ENCODE data around the gene MAP1LC3C. TPM values are rescaled to one million over a fixed set of nuclear protein-coding genes. Genes with fewer than 3 reads are reported as not detected.

The MAP1LC3C gene
- polyA plus RNA-seq, 1 donor from 2014 or later, result 0.50 TPM

DNA sequence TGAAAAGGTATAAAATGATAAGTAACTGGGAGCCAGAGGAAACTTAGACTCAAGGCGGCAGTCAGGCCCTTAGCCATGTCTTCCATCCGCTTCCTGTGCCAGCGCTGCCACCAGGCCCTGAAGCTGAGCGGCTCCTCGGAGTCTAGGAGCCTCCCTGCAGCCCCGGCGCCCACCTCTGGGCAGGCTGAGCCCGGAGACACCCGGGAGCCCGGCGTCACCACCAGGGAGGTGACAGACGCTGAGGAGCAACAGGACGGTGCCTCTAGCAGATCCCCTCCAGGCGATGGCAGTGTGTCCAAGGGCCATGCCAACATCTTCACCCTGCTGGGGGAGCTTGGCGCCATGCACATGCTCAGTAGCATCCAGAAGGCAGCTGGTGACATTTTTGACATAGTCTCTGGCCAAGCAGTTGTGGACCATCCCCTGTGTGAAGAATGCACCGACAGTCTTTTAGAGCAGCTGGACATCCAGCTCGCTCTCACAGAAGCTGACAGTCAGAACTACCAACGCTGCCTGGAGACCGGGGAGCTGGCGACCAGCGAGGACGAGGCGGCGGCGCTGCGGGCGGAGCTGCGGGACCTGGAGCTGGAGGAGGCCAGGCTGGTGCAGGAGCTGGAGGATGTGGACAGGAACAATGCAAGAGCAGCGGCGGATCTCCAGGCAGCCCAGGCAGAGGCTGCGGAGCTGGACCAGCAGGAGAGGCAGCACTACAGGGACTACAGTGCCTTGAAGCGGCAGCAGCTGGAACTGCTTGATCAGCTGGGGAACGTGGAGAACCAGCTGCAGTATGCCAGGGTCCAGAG is 41.0 kb downstream of the MAP1LC3C start, which contains the start of gene BECN2:
Gene BECN2 (plus strand): TSS at position 76 of the 803 bp plus-strand sequence. CDS start 0 bp downstream, at position 76.
- Histone ChIP-seq H3K27me3 (ENCODE audit: insufficient read depth, low read depth, low read length) (no peaks in the 10 kb centered on the region), H3K27ac (ENCODE audit: low read length) (no peak within 1 kb of the TSS), H3F3A (ENCODE audit: insufficient read depth, low read length, poor library complexity, severe bottlenecking) (no peaks in the 10 kb centered on the region), H3K36me3 (ENCODE audit: insufficient read depth, low read length) (no peaks in the 10 kb centered on the region), H3K9me3 (ENCODE audit: low read length) (no peaks in the 10 kb centered on the region), H3K79me2 (replicated peaks; ENCODE audit: insufficient read depth, low read length) (no peaks in the 10 kb centered on the region), H3K9ac (ENCODE audit: low read length) (no peak within 1 kb of the TSS), H3K9me2 (ENCODE audit: insufficient read depth, low read length) (no peaks in the 10 kb centered on the region), H2AFZ (ENCODE audit: low read depth, low read length) (no peak within 1 kb of the TSS), H3K4me2 (ENCODE audit: low read length) (no peak within 1 kb of the TSS), H3K4me3 (ENCODE audit: low read length) (no peak within 1 kb of the TSS), H4K20me1 (ENCODE audit: insufficient read depth) (no peaks in the 10 kb centered on the region)
- TF ChIP-seq, protein P1, sequence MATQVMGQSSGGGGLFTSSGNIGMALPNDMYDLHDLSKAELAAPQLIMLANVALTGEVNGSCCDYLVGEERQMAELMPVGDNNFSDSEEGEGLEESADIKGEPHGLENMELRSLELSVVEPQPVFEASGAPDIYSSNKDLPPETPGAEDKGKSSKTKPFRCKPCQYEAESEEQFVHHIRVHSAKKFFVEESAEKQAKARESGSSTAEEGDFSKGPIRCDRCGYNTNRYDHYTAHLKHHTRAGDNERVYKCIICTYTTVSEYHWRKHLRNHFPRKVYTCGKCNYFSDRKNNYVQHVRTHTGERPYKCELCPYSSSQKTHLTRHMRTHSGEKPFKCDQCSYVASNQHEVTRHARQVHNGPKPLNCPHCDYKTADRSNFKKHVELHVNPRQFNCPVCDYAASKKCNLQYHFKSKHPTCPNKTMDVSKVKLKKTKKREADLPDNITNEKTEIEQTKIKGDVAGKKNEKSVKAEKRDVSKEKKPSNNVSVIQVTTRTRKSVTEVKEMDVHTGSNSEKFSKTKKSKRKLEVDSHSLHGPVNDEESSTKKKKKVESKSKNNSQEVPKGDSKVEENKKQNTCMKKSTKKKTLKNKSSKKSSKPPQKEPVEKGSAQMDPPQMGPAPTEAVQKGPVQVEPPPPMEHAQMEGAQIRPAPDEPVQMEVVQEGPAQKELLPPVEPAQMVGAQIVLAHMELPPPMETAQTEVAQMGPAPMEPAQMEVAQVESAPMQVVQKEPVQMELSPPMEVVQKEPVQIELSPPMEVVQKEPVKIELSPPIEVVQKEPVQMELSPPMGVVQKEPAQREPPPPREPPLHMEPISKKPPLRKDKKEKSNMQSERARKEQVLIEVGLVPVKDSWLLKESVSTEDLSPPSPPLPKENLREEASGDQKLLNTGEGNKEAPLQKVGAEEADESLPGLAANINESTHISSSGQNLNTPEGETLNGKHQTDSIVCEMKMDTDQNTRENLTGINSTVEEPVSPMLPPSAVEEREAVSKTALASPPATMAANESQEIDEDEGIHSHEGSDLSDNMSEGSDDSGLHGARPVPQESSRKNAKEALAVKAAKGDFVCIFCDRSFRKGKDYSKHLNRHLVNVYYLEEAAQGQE (IDR thresholded peaks at IDR 0.05; ENCODE audit: borderline replicate concordance), result no peak
- TF ChIP-seq RAD21 (conservative IDR thresholded peaks at IDR 0.05), result no peak
- TF ChIP-seq SMC3 (conservative IDR thresholded peaks at IDR 0.05; ENCODE audit: poor library complexity), result no peak
- no peak for TF ChIP-seq EP300 (conservative IDR thresholded peaks at IDR 0.05; ENCODE audit: poor library complexity, severe bottlenecking)
- TF ChIP-seq TAF1 (IDR thresholded peaks at IDR 0.05; ENCODE audit: low read depth), result no peak
- TF ChIP-seq EZH2 (IDR thresholded peaks at IDR 0.05; ENCODE audit: borderline replicate concordance, insufficient read depth, low read length, poor library complexity, severe bottlenecking), result no peak
- no peak for TF ChIP-seq POLR2AphosphoS5 (IDR thresholded peaks at IDR 0.05)
- no peak for TF ChIP-seq CTCF (IDR thresholded peaks at IDR 0.05; ENCODE audit: poor library complexity, severe bottlenecking)
- no peak for TF ChIP-seq MXI1 (conservative IDR thresholded peaks at IDR 0.05; ENCODE audit: poor library complexity, severe bottlenecking)

DNA sequence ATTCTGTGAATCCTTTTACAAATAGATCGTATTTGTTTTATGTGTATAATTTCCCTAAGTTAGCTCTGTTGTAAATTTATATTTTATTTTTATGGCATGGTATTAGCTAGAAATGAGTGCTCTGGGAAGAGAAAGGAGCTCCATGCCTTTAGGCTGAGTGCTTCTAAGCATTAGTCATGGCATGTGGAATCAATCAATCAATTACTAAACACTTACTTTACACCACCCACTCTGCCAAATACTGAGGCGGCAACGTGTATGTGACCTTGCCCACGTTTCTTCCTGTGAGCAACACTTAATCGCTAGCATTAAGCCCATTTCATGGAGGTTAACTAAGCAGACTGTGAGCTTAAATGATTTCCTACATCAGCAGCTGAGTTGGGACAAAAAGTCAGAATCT is 48.5 kb downstream of the MAP1LC3C start:
- Histone ChIP-seq H3K9me3 (ENCODE audit: low read length) (no peaks in the 10 kb centered on the region), H3K9me2 (ENCODE audit: insufficient read depth, low read length) (no peaks in the 10 kb centered on the region), H4K20me1 (ENCODE audit: insufficient read depth) (no peaks in the 10 kb centered on the region), H3K27ac (ENCODE audit: low read length) (no peak overlapping the region), H3K4me3 (ENCODE audit: low read length) (no peak overlapping the region), H3K79me2 (replicated peaks; ENCODE audit: insufficient read depth, low read length) (no peaks in the 10 kb centered on the region), H3K27me3 (ENCODE audit: insufficient read depth, low read depth, low read length) (no peaks in the 10 kb centered on the region), H3F3A (ENCODE audit: insufficient read depth, low read length, poor library complexity, severe bottlenecking) (no peaks in the 10 kb centered on the region), H2AFZ (ENCODE audit: low read depth, low read length) (no peak overlapping the region), H3K36me3 (ENCODE audit: insufficient read depth, low read length) (no peaks in the 10 kb centered on the region), H3K4me2 (ENCODE audit: low read length) (no peak overlapping the region), H3K9ac (ENCODE audit: low read length) (no peak overlapping the region)
- TF ChIP-seq, protein P1 (IDR thresholded peaks at IDR 0.05; ENCODE audit: borderline replicate concordance), result no peak
- TF ChIP-seq TAF1 (IDR thresholded peaks at IDR 0.05; ENCODE audit: low read depth) (no peak), EZH2 (IDR thresholded peaks at IDR 0.05; ENCODE audit: borderline replicate concordance, insufficient read depth, low read length, poor library complexity, severe bottlenecking) (no peak), MXI1 (conservative IDR thresholded peaks at IDR 0.05; ENCODE audit: poor library complexity, severe bottlenecking) (no peak), POLR2AphosphoS5 (IDR thresholded peaks at IDR 0.05) (no peak), EP300 (conservative IDR thresholded peaks at IDR 0.05; ENCODE audit: poor library complexity, severe bottlenecking) (no peak), CTCF (IDR thresholded peaks at IDR 0.05; ENCODE audit: poor library complexity, severe bottlenecking) (no peak), SMC3 (conservative IDR thresholded peaks at IDR 0.05; ENCODE audit: poor library complexity) (no peak), RAD21 (conservative IDR thresholded peaks at IDR 0.05) (no peak)

All from neural cell (in vitro differentiated cells).